ENCODE results near the gene PLA2G4E. TPM values are rescaled to one million over a fixed set of nuclear protein-coding genes. Genes with fewer than 3 reads are reported as not detected.

Gene PLA2G4E
- total and polyA plus RNA-seq, 7 donors: 0.01 to 0.34 (median 0.08) TPM; not detected in 2

DNA sequence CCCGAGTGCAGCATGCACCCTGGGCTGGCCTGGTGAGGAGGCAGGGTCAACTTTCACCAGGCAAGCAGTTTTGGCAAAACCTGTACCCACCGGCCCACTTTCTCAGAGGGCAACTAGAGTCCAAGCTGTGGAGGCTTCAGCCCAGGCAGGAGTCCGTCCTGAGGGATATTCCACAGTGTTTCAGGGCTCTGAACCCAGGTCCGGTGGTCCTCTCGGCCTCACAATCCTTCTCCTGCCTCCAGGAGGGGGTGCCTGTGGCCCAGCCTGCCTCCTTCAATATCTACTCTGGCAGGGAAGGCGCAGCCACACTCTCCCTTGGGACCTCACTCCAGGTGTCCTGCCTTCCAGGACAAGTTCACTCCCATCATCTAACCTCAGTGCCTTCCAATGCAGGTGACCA lies 3.9 kb downstream of the PLA2G4E start:
- WGBS, 3 donors: 69 to 84% (median 71%) methylated on average over 6 of the region's 6 CpGs
- ATAC-seq (no peak), DNase-seq (peak in 1 of 2 donors; percentile 25)
- no peak for TF ChIP-seq CTCF (IDR thresholded peaks at IDR 0.05)
- Histone ChIP-seq H3K4me3 (no peak overlapping the region), H3K27me3 (ENCODE audit: insufficient read depth in 3 of 3, low read length in 2 of 3) (no peaks in the 10 kb centered on the region), H3K27ac (no peak overlapping the region), H3K9me3 (no peaks in the 10 kb centered on the region), H3K36me3 (ENCODE audit: insufficient read depth in 1 of 2, low read depth in 1 of 2) (no peaks in the 10 kb centered on the region), H3K4me1 (peaks cover 20% of the 10 kb centered on the region)
- intact Hi-C loops (cut with DNase I): no loop called here

GRCh38 chr15:42014406-42014805 lies 6.4 kb downstream of the PLA2G4E start:
- Histone ChIP-seq H3K9me3 (no peaks in the 10 kb centered on the region), H3K4me3 (no peak overlapping the region), H3K4me1 (peaks cover 18% of the 10 kb centered on the region), H3K27me3 (ENCODE audit: insufficient read depth in 3 of 3, low read length in 2 of 3) (no peaks in the 10 kb centered on the region), H3K36me3 (ENCODE audit: insufficient read depth in 1 of 2, low read depth in 1 of 2) (no peaks in the 10 kb centered on the region), H3K27ac (no peak overlapping the region)
- intact Hi-C loops (cut with DNase I): no loop called here
- WGBS, 3 donors: 87 to 97% (median 97%) methylated on average over 4 of the region's 4 CpGs
- DNase-seq (peak in 1 of 2 donors; percentile 15), ATAC-seq (no peak)
- TF ChIP-seq CTCF (IDR thresholded peaks at IDR 0.05): no peak

DNA sequence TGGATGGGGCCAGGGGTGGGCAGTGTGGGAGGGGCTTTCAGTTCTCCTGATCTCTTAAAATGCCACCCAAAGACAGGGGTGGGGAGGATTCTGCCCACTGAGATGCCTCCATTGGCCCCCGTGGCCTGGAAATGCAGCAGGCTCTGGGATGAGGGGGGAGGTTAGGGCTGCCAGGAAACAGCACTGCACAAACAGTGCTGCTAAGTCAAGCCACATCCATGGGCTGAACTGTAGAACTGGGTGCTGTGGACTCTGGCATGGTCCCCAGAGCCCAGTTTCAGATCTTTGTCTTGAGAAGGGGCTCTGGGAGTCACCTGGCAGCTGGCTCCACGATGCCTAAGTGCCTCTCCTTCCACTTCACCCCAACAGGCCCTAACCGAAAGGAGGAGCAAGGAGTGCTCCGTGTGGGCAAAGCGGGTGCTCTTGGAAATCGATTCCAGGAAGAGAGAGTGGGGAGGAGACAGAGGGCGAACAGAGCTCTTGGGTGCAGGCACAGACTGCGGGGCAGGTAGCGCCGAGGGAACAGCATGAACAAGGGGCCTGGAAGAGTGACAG lies 7.8 kb downstream of the PLA2G4E start:
- WGBS, 3 donors: 91 to 92% (median 92%) methylated on average over 10 of the region's 10 CpGs
- no peaks in the 10 kb centered on the region for H3K27me3 ChIP-seq (ENCODE audit: insufficient read depth in 3 of 3, low read length in 2 of 3)
- H3K4me1 ChIP-seq: peaks cover 4% of the 10 kb centered on the region
- no peak overlapping the region for H3K27ac ChIP-seq
- no peak for TF ChIP-seq CTCF (IDR thresholded peaks at IDR 0.05)
- no peak for ATAC-seq
- no peak overlapping the region for H3K4me3 ChIP-seq
- H3K9me3 ChIP-seq: no peaks in the 10 kb centered on the region
- intact Hi-C loops (cut with DNase I): no loop called here
- no peaks in the 10 kb centered on the region for H3K36me3 ChIP-seq (ENCODE audit: insufficient read depth in 1 of 2, low read depth in 1 of 2)
- peak in 1 of 2 donors; percentile 22 for DNase-seq

DNA sequence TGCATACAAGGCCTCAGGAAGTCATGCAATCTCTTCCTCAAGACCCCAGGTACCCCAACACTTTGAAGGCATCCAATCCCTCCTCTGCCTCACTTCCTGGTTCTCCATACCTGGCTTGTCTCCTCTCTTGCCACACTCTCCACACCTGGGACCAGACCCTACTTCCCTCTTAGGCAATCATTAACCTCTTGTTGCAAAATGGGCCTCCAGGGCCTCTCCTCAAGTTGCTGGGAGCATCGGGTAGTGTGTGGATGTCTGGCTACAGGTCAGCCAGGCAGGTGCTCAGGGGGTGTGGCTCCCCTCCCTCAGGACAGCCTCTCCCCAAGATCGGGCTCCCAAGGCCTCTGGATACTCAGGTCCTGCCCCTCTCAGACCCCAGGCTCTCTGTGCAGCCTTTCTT lies 8.6 kb downstream of the PLA2G4E start:
- Histone ChIP-seq H3K27ac (no peak overlapping the region), H3K4me3 (no peak overlapping the region), H3K27me3 (ENCODE audit: insufficient read depth in 3 of 3, low read length in 2 of 3) (no peaks in the 10 kb centered on the region), H3K9me3 (no peaks in the 10 kb centered on the region), H3K36me3 (ENCODE audit: insufficient read depth in 1 of 2, low read depth in 1 of 2) (no peaks in the 10 kb centered on the region), H3K4me1 (no peaks in the 10 kb centered on the region)
- WGBS, 3 donors: 53 to 60% (median 58%) methylated on average over 2 of the region's 2 CpGs
- DNase-seq (peak in 1 of 2 donors; percentile 2), ATAC-seq (no peak)
- intact Hi-C loops (cut with DNase I): no loop called here
- no peak for TF ChIP-seq CTCF (IDR thresholded peaks at IDR 0.05)

DNA sequence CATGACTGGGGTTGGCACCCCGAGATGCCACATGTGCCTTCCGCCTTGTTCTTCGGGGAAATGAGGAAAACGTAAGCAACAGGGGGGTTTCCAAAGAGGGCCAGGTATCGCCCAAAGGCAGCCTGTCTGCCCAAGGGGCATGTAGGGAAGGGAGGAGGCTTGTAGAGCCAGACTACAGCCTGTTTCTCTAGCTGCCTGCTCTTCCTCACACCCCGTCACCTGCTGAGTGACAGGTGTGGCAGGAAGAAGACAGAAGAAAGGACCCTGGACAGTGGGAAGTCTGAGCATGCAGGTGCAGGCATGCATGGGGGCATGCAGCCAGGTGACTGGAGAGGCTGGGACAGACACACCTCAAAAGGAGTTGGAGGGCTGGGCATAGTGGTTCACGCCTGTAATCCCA lies 9.8 kb downstream of the PLA2G4E start:
- intact Hi-C loops (cut with DNase I): no loop called here
- ATAC-seq: no peak
- H3K9me3 ChIP-seq: no peaks in the 10 kb centered on the region
- H3K27ac ChIP-seq: no peak overlapping the region
- H3K27me3 ChIP-seq (ENCODE audit: insufficient read depth in 3 of 3, low read length in 2 of 3): no peaks in the 10 kb centered on the region
- no peak for TF ChIP-seq CTCF (IDR thresholded peaks at IDR 0.05)
- WGBS, 3 donors: 83 to 98% (median 95%) methylated on average over 7 of the region's 7 CpGs
- no peaks in the 10 kb centered on the region for H3K36me3 ChIP-seq (ENCODE audit: insufficient read depth in 1 of 2, low read depth in 1 of 2)
- H3K4me1 ChIP-seq: no peaks in the 10 kb centered on the region
- no peak overlapping the region for H3K4me3 ChIP-seq
- DNase-seq: peak in 1 of 2 donors; percentile 8
